ENCODE measurements around the gene PODXL.

- no peak for TF ChIP-seq CTCF (IDR thresholded peaks at IDR 0.05)
- no peak for TF ChIP-seq POLR2A (IDR thresholded peaks at IDR 0.05)
These were observed 44.5 kb downstream of the PODXL start for GRCh38 chr7:131511774-131512535.
